HCT116 (cell line): Measurements from ENCODE around the gene MT3. TPM values are rescaled to one million over a fixed set of nuclear protein-coding genes. Genes with fewer than 3 reads are reported as not detected.

Experiments
- ATAC-seq: fragments of 200-7000 bp; cut with Tn5 transposase; 2 replicates; pipeline ENCODE4 v1.9.1; 2020; ENCODE audit warnings: mild to moderate bottlenecking, moderate library complexity
- BruUV-seq: library from RNA; stranded (reverse); fragments of 400-500 nt; replicated peaks from 2 replicates; lab custom pipeline; 2021; lab: Mats Ljungman, UMichigan
- CTCF ChIA-PET: fragments of 300-600 bp; sonication (Branson Sonifier 250); formaldehyde crosslinking; loops from one replicate; lab custom pipeline; 2021; ENCODE audit warnings: antibody characterized with exemption; lab: Charles Lee
- POLR2A ChIA-PET: fragments of 300-600, 350-600 bp; sonication (Branson Sonifier 250); formaldehyde crosslinking; loops from one replicate; lab custom pipeline; 2021; ENCODE audit warnings: antibody characterized with exemption; lab: Charles Lee
- RAD21 ChIA-PET, 2 experiments: fragments of 300-600 bp; sonication (Branson Sonifier 250); formaldehyde crosslinking; loops; one replicate each; lab custom pipeline; 2023; ENCODE audit warnings: low total read pairs in 2 of 2; ENCODE audit not compliant: uncharacterized antibody in 2 of 2, unreplicated experiment in 2 of 2, low non-redundant PET in 1 of 2; lab: Charles Lee
- DNase-seq: peaks from one replicate; pipeline ENCODE4 v3.0.0-alpha.2; 2010; ENCODE audit warnings: low read depth, low spot score
- H2AFZ ChIP-seq: fragments of 200-600 bp; shearing (Covaris generic), sonication (generic); 2 replicates; pipeline ENCODE4 v1.6.1; 2017; ENCODE audit warnings: low read depth, mixed run types, mixed read lengths, antibody characterized with exemption, low read length; ENCODE audit not compliant: poor library complexity, severe bottlenecking
- H3K27ac ChIP-seq: 2 replicates; pipeline ENCODE4 v1.5.1; 2012; ENCODE audit warnings: low read depth, low read length
- H3K27me3 ChIP-seq: fragments of 200-600 bp; sonication (generic); 2 replicates; pipeline ENCODE4 v1.6.1; 2016; ENCODE audit warnings: mixed run types, low read length, mixed read lengths; ENCODE audit not compliant: insufficient read depth
- H3K36me3 ChIP-seq, 2 experiments: fragments of 200-500 bp in 1 of 2; fragments of 200-600 bp in 1 of 2; sonication (Bioruptor generic) in 1 of 2; sonication (generic) in 1 of 2; 2 replicates each; pipeline versions ENCODE4 v1.5.1 to v1.6.1; 2014 to 2016; ENCODE audit warnings: low read length in 2 of 2, inconsistent platforms in 1 of 2, mixed read lengths in 1 of 2, mixed run types in 1 of 2; ENCODE audit not compliant: insufficient read depth in 2 of 2, control insufficient read depth in 1 of 2
- H3K4me1 ChIP-seq, 2 experiments: fragments of 200-600 bp in 1 of 2; sonication (generic) in 1 of 2; 2 replicates each; pipeline versions ENCODE4 v1.5.1 to v1.6.1; 2012 to 2017; ENCODE audit warnings: low read length in 2 of 2, inconsistent platforms in 1 of 2, mild to moderate bottlenecking in 1 of 2, mixed read lengths in 1 of 2, mixed run types in 1 of 2, moderate library complexity in 1 of 2; ENCODE audit not compliant: insufficient read depth in 2 of 2, control insufficient read depth in 1 of 2
- H3K4me2 ChIP-seq: fragments of 200-600 bp; sonication (generic); 2 replicates; pipeline ENCODE4 v1.6.1; 2017; ENCODE audit warnings: mixed run types, low read length, mixed read lengths
- H3K4me3 ChIP-seq, 2 experiments: fragments of 200-600 bp in 1 of 2; sonication (generic) in 1 of 2; replicated peaks in 1 of 2; 2 replicates each; pipeline ENCODE4 v1.5.1; 2011 to 2016; ENCODE audit warnings: low read length in 2 of 2, control low read depth in 1 of 2, low read depth in 1 of 2, mild to moderate bottlenecking in 1 of 2, mixed read lengths in 1 of 2, mixed run types in 1 of 2
- H3K79me2 ChIP-seq: fragments of 200-600 bp; sonication (generic); 2 replicates; pipeline ENCODE4 v1.6.1; 2017; ENCODE audit warnings: mild to moderate bottlenecking, mixed run types, low read length, moderate library complexity, mixed read lengths; ENCODE audit not compliant: insufficient read depth
- H3K9ac ChIP-seq: fragments of 200-600 bp; sonication (generic); 2 replicates; pipeline ENCODE4 v1.6.1; 2016; ENCODE audit warnings: low read length, mixed read lengths
- H3K9me2 ChIP-seq: fragments of 200-600 bp; sonication (generic), shearing (Covaris generic); 2 replicates; pipeline ENCODE4 v1.6.1; 2017; ENCODE audit warnings: mixed run types, mild to moderate bottlenecking, moderate library complexity; ENCODE audit not compliant: insufficient read depth
- H3K9me3 ChIP-seq, 2 experiments: fragments of 200-500 bp in 1 of 2; fragments of 200-600 bp in 1 of 2; sonication (Bioruptor generic) in 1 of 2; sonication (generic) in 1 of 2; 2 replicates each; pipeline ENCODE4 v1.6.1; 2014 to 2017; ENCODE audit warnings: low read length in 2 of 2, mixed read lengths in 2 of 2, inconsistent platforms in 1 of 2, low read depth in 1 of 2, mild to moderate bottlenecking in 1 of 2, mixed run types in 1 of 2, moderate library complexity in 1 of 2; ENCODE audit not compliant: control insufficient read depth in 1 of 2, insufficient read depth in 1 of 2
- H4K20me1 ChIP-seq: fragments of 200-600 bp; sonication (generic), shearing (Covaris generic); 2 replicates; pipeline ENCODE4 v1.6.1; 2017; ENCODE audit warnings: mixed run types, mild to moderate bottlenecking, moderate library complexity; ENCODE audit not compliant: insufficient read depth
- CEBPB ChIP-seq: IDR thresholded peaks from 2 replicates; pipeline ENCODE4 v1.6.1; 2012; ENCODE audit warnings: low read depth
- EGR1 ChIP-seq: IDR thresholded peaks from 2 replicates; pipeline ENCODE4 v1.6.1; 2012; ENCODE audit warnings: low read depth
- ELF1 ChIP-seq: IDR thresholded peaks from 2 replicates; pipeline ENCODE4 v1.6.1; 2012; ENCODE audit warnings: low read depth, borderline replicate concordance
- EZH2 ChIP-seq: fragments of 200-600 bp; sonication (generic); IDR thresholded peaks from 2 replicates; pipeline ENCODE4 v1.6.1; 2017; ENCODE audit warnings: antibody characterized with exemption, mixed run types
- EZH2phosphoT487 ChIP-seq: fragments of 200-600 bp; IDR thresholded peaks from 2 replicates; pipeline ENCODE4 v1.6.1; 2018; ENCODE audit warnings: antibody characterized with exemption, borderline replicate concordance
- FOSL1 ChIP-seq: IDR thresholded peaks from 2 replicates; pipeline ENCODE4 v1.6.1; 2012; ENCODE audit warnings: low read depth
- JUND ChIP-seq: IDR thresholded peaks from 2 replicates; pipeline ENCODE4 v1.6.1; 2012
- POLR2A ChIP-seq: IDR thresholded peaks from 2 replicates; pipeline ENCODE4 v1.7.0; 2011; ENCODE audit warnings: borderline replicate concordance; ENCODE audit not compliant: insufficient read depth, insufficient read length; ENCODE audit errors: extremely low read depth
- RAD21 ChIP-seq: IDR thresholded peaks from 2 replicates; pipeline ENCODE4 v1.6.1; 2012; ENCODE audit warnings: low read depth, mild to moderate bottlenecking
- SIN3A ChIP-seq: IDR thresholded peaks from 2 replicates; pipeline ENCODE4 v1.6.1; 2012; ENCODE audit warnings: low read depth
- TCF7L2 ChIP-seq: IDR thresholded peaks from 2 replicates; pipeline ENCODE4 v1.7.0; 2011; ENCODE audit warnings: borderline replicate concordance, inconsistent platforms; ENCODE audit not compliant: insufficient read depth, insufficient read length; ENCODE audit errors: extremely low read depth
- YY1 ChIP-seq: IDR thresholded peaks from 2 replicates; pipeline ENCODE4 v1.6.1; 2011; ENCODE audit warnings: low read length, low read depth, moderate library complexity, mild to moderate bottlenecking; ENCODE audit not compliant: insufficient replicate concordance; ENCODE audit errors: extremely low read depth
- ZFX ChIP-seq: fragments of 450-650 bp; IDR thresholded peaks from 2 replicates; pipeline ENCODE4 v1.6.1; 2017
- ZNF274 ChIP-seq: fragments of 200-500 bp; sonication (Bioruptor generic); IDR thresholded peaks from 2 replicates; pipeline ENCODE4 v1.6.1; 2014; ENCODE audit warnings: mild to moderate bottlenecking, low read depth, low read length, inconsistent platforms
- intact Hi-C: fragments of 100-400 bp; cut with micrococcal nuclease; formaldehyde crosslinking; loops from 2 replicates; pipeline ENCODE4 v1.10.0; 2022
- total RNA-seq: library from RNA; stranded (reverse); gene quantifications from one replicate; pipeline ENCODE4 v1.2.1, GENCODE V29; 2021; ENCODE audit not compliant: unreplicated experiment
- TF ChIP-seq, protein P1 (sequence below), 3 experiments: fragments of 200-600 bp in 1 of 3; sonication (generic) in 1 of 3; IDR thresholded peaks in 2 of 3; conservative IDR thresholded peaks in 1 of 3; 2 replicates each; pipeline ENCODE4 v1.5.1; 2012 to 2017; ENCODE audit warnings: low read depth in 2 of 3, low read length in 2 of 3, antibody characterized with exemption in 1 of 3, borderline replicate concordance in 1 of 3, control low read depth in 1 of 3, mild to moderate bottlenecking in 1 of 3, mixed read lengths in 1 of 3, mixed run types in 1 of 3, moderate library complexity in 1 of 3; ENCODE audit not compliant: insufficient read depth in 1 of 3
- TF ChIP-seq, protein P2 (sequence below): IDR thresholded peaks from 2 replicates; pipeline ENCODE4 v1.6.1; 2012

The MT3 gene
- total RNA-seq, 1 experiment from 2014 or later = not detected

DNA sequence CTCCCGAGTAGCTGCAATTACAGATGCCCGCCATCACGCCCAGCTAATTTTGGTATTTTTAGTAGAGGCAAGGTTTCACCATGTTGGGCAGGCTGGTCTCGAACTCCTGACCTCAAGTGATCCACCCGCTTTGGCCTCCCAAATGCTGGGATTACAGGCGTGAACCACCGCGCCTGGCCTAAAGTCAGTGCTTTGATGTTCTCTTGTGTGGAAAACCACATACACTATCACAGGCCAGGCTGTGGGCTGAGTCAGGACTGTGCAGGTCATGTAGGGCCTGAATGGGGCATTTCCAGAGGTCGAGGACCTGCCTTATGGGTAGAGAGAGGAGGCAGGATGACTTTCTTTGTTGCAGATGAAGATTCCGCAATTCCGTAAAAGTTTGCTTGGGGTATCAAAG lies 5.1 kb upstream of the MT3 start:
- Histone ChIP-seq H3K79me2 (no peaks in the 10 kb centered on the region), H3K4me2 (no peak overlapping the region), H4K20me1 (no peaks in the 10 kb centered on the region), H3K27ac (no peak overlapping the region), H3K27me3 (0 out of 2 replicates have a peak, but pooled peaks cover 3% of the 10 kb centered on the region), H3K9me3 (no peaks in the 10 kb centered on the region), H3K4me3 (no peak overlapping the region), H3K4me1 (no peaks in the 10 kb centered on the region), H2AFZ (no peak overlapping the region), H3K36me3 (no peaks in the 10 kb centered on the region), H3K9me2 (no peaks in the 10 kb centered on the region), H3K9ac (no peak overlapping the region)
- ChIA-PET POLR2A (no interaction called here), RAD21 (interaction anchor here in 1 of 2 experiments (0.8 kb wide), 1 partner anchor 41 kb away, joined by 3 read pairs; the partner anchor contains the start of gene MT1E), CTCF (interaction anchor here (1.0 kb wide), 1 partner anchor 117 kb away, joined by 3 read pairs; no protein-coding TSS in a partner anchor)
- BruUV-seq = no TSS peak
- ATAC-seq = no peak
- DNase-seq = no peak
- TF ChIP-seq, protein P1, sequence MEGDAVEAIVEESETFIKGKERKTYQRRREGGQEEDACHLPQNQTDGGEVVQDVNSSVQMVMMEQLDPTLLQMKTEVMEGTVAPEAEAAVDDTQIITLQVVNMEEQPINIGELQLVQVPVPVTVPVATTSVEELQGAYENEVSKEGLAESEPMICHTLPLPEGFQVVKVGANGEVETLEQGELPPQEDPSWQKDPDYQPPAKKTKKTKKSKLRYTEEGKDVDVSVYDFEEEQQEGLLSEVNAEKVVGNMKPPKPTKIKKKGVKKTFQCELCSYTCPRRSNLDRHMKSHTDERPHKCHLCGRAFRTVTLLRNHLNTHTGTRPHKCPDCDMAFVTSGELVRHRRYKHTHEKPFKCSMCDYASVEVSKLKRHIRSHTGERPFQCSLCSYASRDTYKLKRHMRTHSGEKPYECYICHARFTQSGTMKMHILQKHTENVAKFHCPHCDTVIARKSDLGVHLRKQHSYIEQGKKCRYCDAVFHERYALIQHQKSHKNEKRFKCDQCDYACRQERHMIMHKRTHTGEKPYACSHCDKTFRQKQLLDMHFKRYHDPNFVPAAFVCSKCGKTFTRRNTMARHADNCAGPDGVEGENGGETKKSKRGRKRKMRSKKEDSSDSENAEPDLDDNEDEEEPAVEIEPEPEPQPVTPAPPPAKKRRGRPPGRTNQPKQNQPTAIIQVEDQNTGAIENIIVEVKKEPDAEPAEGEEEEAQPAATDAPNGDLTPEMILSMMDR (IDR thresholded peaks at IDR 0.05 in 2 of 3, conservative IDR thresholded peaks at IDR 0.05 in 1 of 3; ENCODE audit: borderline replicate concordance in 1 of 3, insufficient read depth in 1 of 3, low read depth in 2 of 3, low read length in 2 of 3) = no peak
- TF ChIP-seq ZNF274 = no peak
- TF ChIP-seq EZH2 = no peak
- no peak for TF ChIP-seq ZFX
- TF ChIP-seq YY1 = no peak
- TF ChIP-seq, protein P2, sequence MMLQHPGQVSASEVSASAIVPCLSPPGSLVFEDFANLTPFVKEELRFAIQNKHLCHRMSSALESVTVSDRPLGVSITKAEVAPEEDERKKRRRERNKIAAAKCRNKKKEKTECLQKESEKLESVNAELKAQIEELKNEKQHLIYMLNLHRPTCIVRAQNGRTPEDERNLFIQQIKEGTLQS = no peak
- no peak for TF ChIP-seq SIN3A
- TF ChIP-seq TCF7L2 = no peak
- no peak for TF ChIP-seq JUND
- TF ChIP-seq EZH2phosphoT487 = no peak
- TF ChIP-seq CEBPB = no peak
- no peak for TF ChIP-seq RAD21
- no peak for TF ChIP-seq POLR2A
- TF ChIP-seq FOSL1 = no peak
- TF ChIP-seq EGR1 = no peak
- no peak for TF ChIP-seq ELF1
- intact Hi-C loops = no loop called here
